Muscle layer of duodenum (tissue), 2 donors: ENCODE data around the gene CKMT1B.
"Not testable (repeated sequence)": the region's sequence is repeated elsewhere in the genome, so short reads cannot be mapped to it uniquely, and the experiment has no call there.

Source experiments
- H3K27ac ChIP-seq: one replicate; pipeline ENCODE4 v1.7.0; 2013; ENCODE audit warnings: mild to moderate bottlenecking, low read length
- H3K27me3 ChIP-seq: one replicate; pipeline ENCODE4 v1.7.0; 2013; ENCODE audit warnings: low read depth, mild to moderate bottlenecking, control low read depth, low read length
- H3K36me3 ChIP-seq, 2 donors: one replicate each; pipeline ENCODE4 v1.7.0; 2013; ENCODE audit warnings: low read length in 2 of 2, control low read depth in 1 of 2, mild to moderate bottlenecking in 1 of 2; ENCODE audit not compliant: insufficient read depth in 2 of 2, control insufficient read depth in 1 of 2
- H3K4me1 ChIP-seq, 2 donors: one replicate each; pipeline ENCODE4 v1.7.0; 2013; ENCODE audit warnings: low read length in 2 of 2, mild to moderate bottlenecking in 2 of 2, control low read depth in 1 of 2, moderate library complexity in 1 of 2; ENCODE audit not compliant: insufficient read depth in 2 of 2, control insufficient read depth in 1 of 2
- H3K4me3 ChIP-seq, 2 donors: one replicate each; pipeline ENCODE4 v1.7.0; 2013; ENCODE audit warnings: low read length in 2 of 2, low read depth in 1 of 2, mild to moderate bottlenecking in 1 of 2
- H3K9me3 ChIP-seq, 2 donors: one replicate each; pipeline ENCODE4 v1.7.0; 2013; ENCODE audit warnings: low read length in 2 of 2, control low read depth in 1 of 2, mild to moderate bottlenecking in 1 of 2; ENCODE audit not compliant: control insufficient read depth in 1 of 2
- donor health status: healthy.

CKMT1B gene

GRCh38 chr15:43593328-43594190, at the start of gene CKMT1B:
TSS of gene CKMT1B (plus strand) at chr15:43594027. CDS start at chr15:43594219, 192 bp downstream.
- not testable (repeated sequence) for H3K27me3 ChIP-seq, H3K4me1 ChIP-seq, H3K27ac ChIP-seq, H3K4me3 ChIP-seq, H3K9me3 ChIP-seq, H3K36me3 ChIP-seq

DNA sequence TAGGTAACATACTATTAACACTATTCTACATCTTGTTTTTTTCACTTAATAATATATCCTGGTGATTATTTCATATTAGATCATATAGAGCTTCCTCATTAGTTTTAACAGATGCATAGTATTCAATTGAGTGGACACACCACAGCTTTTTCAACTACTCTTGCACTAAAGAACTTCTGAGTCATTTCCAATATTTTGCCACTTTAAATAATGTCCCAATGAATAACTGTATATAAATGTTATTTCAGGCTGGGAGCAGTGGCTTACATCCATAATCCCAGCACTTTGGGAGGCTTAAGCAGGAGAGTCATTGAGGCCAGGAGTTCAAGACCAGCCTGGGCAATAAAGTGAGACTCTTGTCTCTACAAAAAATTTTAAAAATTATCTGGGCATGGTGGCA, 49.6 kb upstream of the CKMT1B start:
- no peaks in the 10 kb centered on the region for H3K9me3 ChIP-seq
- H3K27ac ChIP-seq = no peak overlapping the region
- H3K27me3 ChIP-seq = no peaks in the 10 kb centered on the region
- H3K36me3 ChIP-seq = peaks cover 0 to 13% of the 10 kb centered on the region in 2 donors
- H3K4me1 ChIP-seq = no peaks in the 10 kb centered on the region
- no peak overlapping the region for H3K4me3 ChIP-seq

GRCh38 chr15:43545426-43545825, 48.4 kb upstream of the CKMT1B start:
- no peak overlapping the region for H3K27ac ChIP-seq
- H3K4me3 ChIP-seq = no peak overlapping the region
- no peaks in the 10 kb centered on the region for H3K27me3 ChIP-seq
- peaks cover 0 to 14% of the 10 kb centered on the region in 2 donors for H3K36me3 ChIP-seq
- H3K4me1 ChIP-seq = no peaks in the 10 kb centered on the region
- H3K9me3 ChIP-seq = no peaks in the 10 kb centered on the region

GRCh38 chr15:43547539-43547938, 46.3 kb upstream of the CKMT1B start:
- no peaks in the 10 kb centered on the region for H3K4me1 ChIP-seq
- peaks cover 0 to 14% of the 10 kb centered on the region in 2 donors for H3K36me3 ChIP-seq
- H3K4me3 ChIP-seq = no peak overlapping the region
- H3K9me3 ChIP-seq = no peaks in the 10 kb centered on the region
- H3K27ac ChIP-seq = no peak overlapping the region
- H3K27me3 ChIP-seq = no peaks in the 10 kb centered on the region

- Histone ChIP-seq H3K9me3 (no peaks in the 10 kb centered on the region), H3K27ac (no peak overlapping the region), H3K4me1 (no peaks in the 10 kb centered on the region), H3K36me3 (peaks cover 0 to 14% of the 10 kb centered on the region in 2 donors), H3K4me3 (no peak overlapping the region), H3K27me3 (no peaks in the 10 kb centered on the region)
Observed at GRCh38 chr15:43550527-43551363, 43.1 kb upstream of the CKMT1B start.

GRCh38 chr15:43552256-43552655, 41.6 kb upstream of the CKMT1B start:
- no peak overlapping the region for H3K27ac ChIP-seq
- H3K4me3 ChIP-seq = no peak overlapping the region
- no peaks in the 10 kb centered on the region for H3K4me1 ChIP-seq
- H3K9me3 ChIP-seq = no peaks in the 10 kb centered on the region
- peaks cover 0 to 19% of the 10 kb centered on the region in 2 donors for H3K36me3 ChIP-seq
- no peaks in the 10 kb centered on the region for H3K27me3 ChIP-seq

GRCh38 chr15:43552986-43553385, 40.8 kb upstream of the CKMT1B start:
- H3K4me3 ChIP-seq = no peak overlapping the region
- H3K27ac ChIP-seq = no peak overlapping the region
- no peaks in the 10 kb centered on the region for H3K9me3 ChIP-seq
- no peaks in the 10 kb centered on the region for H3K4me1 ChIP-seq
- peaks cover 0 to 20% of the 10 kb centered on the region in 2 donors for H3K36me3 ChIP-seq
- no peaks in the 10 kb centered on the region for H3K27me3 ChIP-seq

- not testable (repeated sequence) for H3K27ac ChIP-seq, H3K9me3 ChIP-seq, H3K36me3 ChIP-seq, H3K4me3 ChIP-seq, H3K4me1 ChIP-seq, H3K27me3 ChIP-seq
Observed at GRCh38 chr15:43562753-43563152, 31.1 kb upstream of the CKMT1B start.

GRCh38 chr15:43563793-43564192, 30.0 kb upstream of the CKMT1B start:
- H3K36me3 ChIP-seq = not testable (repeated sequence)

GRCh38 chr15:43566615-43567014, 27.2 kb upstream of the CKMT1B start:
- not testable (repeated sequence) for H3K27ac ChIP-seq, H3K27me3 ChIP-seq, H3K36me3 ChIP-seq, H3K9me3 ChIP-seq, H3K4me1 ChIP-seq, H3K4me3 ChIP-seq

More at GRCh38 chr15:43563793-43564192, 30.0 kb upstream of the CKMT1B start:
- not testable (repeated sequence) for H3K27ac ChIP-seq, H3K4me3 ChIP-seq, H3K27me3 ChIP-seq, H3K9me3 ChIP-seq, H3K4me1 ChIP-seq

- not testable (repeated sequence) for H3K4me1 ChIP-seq, H3K36me3 ChIP-seq, H3K27me3 ChIP-seq, H3K9me3 ChIP-seq, H3K4me3 ChIP-seq, H3K27ac ChIP-seq
Observed at GRCh38 chr15:43574607-43575006, 19.2 kb upstream of the CKMT1B start.
